HCT116 (cell line): Measurements from ENCODE around the gene A4GNT. TPM values are rescaled to one million over a fixed set of nuclear protein-coding genes. Genes with fewer than 3 reads are reported as not detected.

ENCODE experiments used
- ATAC-seq: fragments of 200-7000 bp; cut with Tn5 transposase; 2 replicates; pipeline ENCODE4 v1.9.1; 2020; ENCODE audit warnings: mild to moderate bottlenecking, moderate library complexity
- BruUV-seq: library from RNA; stranded (reverse); fragments of 400-500 nt; replicated peaks from 2 replicates; lab custom pipeline; 2021; lab: Mats Ljungman, UMichigan
- CTCF ChIA-PET: fragments of 300-600 bp; sonication (Branson Sonifier 250); formaldehyde crosslinking; loops from one replicate; lab custom pipeline; 2021; ENCODE audit warnings: antibody characterized with exemption; lab: Charles Lee
- POLR2A ChIA-PET: fragments of 300-600, 350-600 bp; sonication (Branson Sonifier 250); formaldehyde crosslinking; loops from one replicate; lab custom pipeline; 2021; ENCODE audit warnings: antibody characterized with exemption; lab: Charles Lee
- RAD21 ChIA-PET, 2 experiments: fragments of 300-600 bp; sonication (Branson Sonifier 250); formaldehyde crosslinking; loops; one replicate each; lab custom pipeline; 2023; ENCODE audit warnings: low total read pairs in 2 of 2; ENCODE audit not compliant: uncharacterized antibody in 2 of 2, unreplicated experiment in 2 of 2, low non-redundant PET in 1 of 2; lab: Charles Lee
- DNase-seq: peaks from one replicate; pipeline ENCODE4 v3.0.0-alpha.2; 2010; ENCODE audit warnings: low read depth, low spot score
- H2AFZ ChIP-seq: fragments of 200-600 bp; shearing (Covaris generic), sonication (generic); 2 replicates; pipeline ENCODE4 v1.6.1; 2017; ENCODE audit warnings: low read depth, mixed run types, mixed read lengths, antibody characterized with exemption, low read length; ENCODE audit not compliant: poor library complexity, severe bottlenecking
- H3K27ac ChIP-seq: 2 replicates; pipeline ENCODE4 v1.5.1; 2012; ENCODE audit warnings: low read depth, low read length
- H3K27me3 ChIP-seq: fragments of 200-600 bp; sonication (generic); 2 replicates; pipeline ENCODE4 v1.6.1; 2016; ENCODE audit warnings: mixed run types, low read length, mixed read lengths; ENCODE audit not compliant: insufficient read depth
- H3K36me3 ChIP-seq, 2 experiments: fragments of 200-500 bp in 1 of 2; fragments of 200-600 bp in 1 of 2; sonication (Bioruptor generic) in 1 of 2; sonication (generic) in 1 of 2; 2 replicates each; pipeline versions ENCODE4 v1.5.1 to v1.6.1; 2014 to 2016; ENCODE audit warnings: low read length in 2 of 2, inconsistent platforms in 1 of 2, mixed read lengths in 1 of 2, mixed run types in 1 of 2; ENCODE audit not compliant: insufficient read depth in 2 of 2, control insufficient read depth in 1 of 2
- H3K4me1 ChIP-seq, 2 experiments: fragments of 200-600 bp in 1 of 2; sonication (generic) in 1 of 2; 2 replicates each; pipeline versions ENCODE4 v1.5.1 to v1.6.1; 2012 to 2017; ENCODE audit warnings: low read length in 2 of 2, inconsistent platforms in 1 of 2, mild to moderate bottlenecking in 1 of 2, mixed read lengths in 1 of 2, mixed run types in 1 of 2, moderate library complexity in 1 of 2; ENCODE audit not compliant: insufficient read depth in 2 of 2, control insufficient read depth in 1 of 2
- H3K4me2 ChIP-seq: fragments of 200-600 bp; sonication (generic); 2 replicates; pipeline ENCODE4 v1.6.1; 2017; ENCODE audit warnings: mixed run types, low read length, mixed read lengths
- H3K4me3 ChIP-seq, 2 experiments: fragments of 200-600 bp in 1 of 2; sonication (generic) in 1 of 2; replicated peaks in 1 of 2; 2 replicates each; pipeline ENCODE4 v1.5.1; 2011 to 2016; ENCODE audit warnings: low read length in 2 of 2, control low read depth in 1 of 2, low read depth in 1 of 2, mild to moderate bottlenecking in 1 of 2, mixed read lengths in 1 of 2, mixed run types in 1 of 2
- H3K79me2 ChIP-seq: fragments of 200-600 bp; sonication (generic); 2 replicates; pipeline ENCODE4 v1.6.1; 2017; ENCODE audit warnings: mild to moderate bottlenecking, mixed run types, low read length, moderate library complexity, mixed read lengths; ENCODE audit not compliant: insufficient read depth
- H3K9ac ChIP-seq: fragments of 200-600 bp; sonication (generic); 2 replicates; pipeline ENCODE4 v1.6.1; 2016; ENCODE audit warnings: low read length, mixed read lengths
- H3K9me2 ChIP-seq: fragments of 200-600 bp; sonication (generic), shearing (Covaris generic); 2 replicates; pipeline ENCODE4 v1.6.1; 2017; ENCODE audit warnings: mixed run types, mild to moderate bottlenecking, moderate library complexity; ENCODE audit not compliant: insufficient read depth
- H3K9me3 ChIP-seq, 2 experiments: fragments of 200-500 bp in 1 of 2; fragments of 200-600 bp in 1 of 2; sonication (Bioruptor generic) in 1 of 2; sonication (generic) in 1 of 2; 2 replicates each; pipeline ENCODE4 v1.6.1; 2014 to 2017; ENCODE audit warnings: low read length in 2 of 2, mixed read lengths in 2 of 2, inconsistent platforms in 1 of 2, low read depth in 1 of 2, mild to moderate bottlenecking in 1 of 2, mixed run types in 1 of 2, moderate library complexity in 1 of 2; ENCODE audit not compliant: control insufficient read depth in 1 of 2, insufficient read depth in 1 of 2
- H4K20me1 ChIP-seq: fragments of 200-600 bp; sonication (generic), shearing (Covaris generic); 2 replicates; pipeline ENCODE4 v1.6.1; 2017; ENCODE audit warnings: mixed run types, mild to moderate bottlenecking, moderate library complexity; ENCODE audit not compliant: insufficient read depth
- CBX3 ChIP-seq: IDR thresholded peaks from 2 replicates; pipeline ENCODE4 v1.6.1; 2012; ENCODE audit warnings: low read depth
- CEBPB ChIP-seq: IDR thresholded peaks from 2 replicates; pipeline ENCODE4 v1.6.1; 2012; ENCODE audit warnings: low read depth
- EGR1 ChIP-seq: IDR thresholded peaks from 2 replicates; pipeline ENCODE4 v1.6.1; 2012; ENCODE audit warnings: low read depth
- ELF1 ChIP-seq: IDR thresholded peaks from 2 replicates; pipeline ENCODE4 v1.6.1; 2012; ENCODE audit warnings: low read depth, borderline replicate concordance
- EZH2 ChIP-seq: fragments of 200-600 bp; sonication (generic); IDR thresholded peaks from 2 replicates; pipeline ENCODE4 v1.6.1; 2017; ENCODE audit warnings: antibody characterized with exemption, mixed run types
- EZH2phosphoT487 ChIP-seq: fragments of 200-600 bp; IDR thresholded peaks from 2 replicates; pipeline ENCODE4 v1.6.1; 2018; ENCODE audit warnings: antibody characterized with exemption, borderline replicate concordance
- FOSL1 ChIP-seq: IDR thresholded peaks from 2 replicates; pipeline ENCODE4 v1.6.1; 2012; ENCODE audit warnings: low read depth
- JUND ChIP-seq: IDR thresholded peaks from 2 replicates; pipeline ENCODE4 v1.6.1; 2012
- MAX ChIP-seq: IDR thresholded peaks from 2 replicates; pipeline ENCODE4 v1.6.1; 2012
- POLR2A ChIP-seq: IDR thresholded peaks from 2 replicates; pipeline ENCODE4 v1.7.0; 2011; ENCODE audit warnings: borderline replicate concordance; ENCODE audit not compliant: insufficient read depth, insufficient read length; ENCODE audit errors: extremely low read depth
- POLR2AphosphoS5 ChIP-seq: IDR thresholded peaks from 2 replicates; pipeline ENCODE4 v1.6.1; 2011; ENCODE audit warnings: mild to moderate bottlenecking, low read depth, low read length, moderate library complexity
- RAD21 ChIP-seq: IDR thresholded peaks from 2 replicates; pipeline ENCODE4 v1.6.1; 2012; ENCODE audit warnings: low read depth, mild to moderate bottlenecking
- REST ChIP-seq: IDR thresholded peaks from 2 replicates; pipeline ENCODE4 v1.6.1; 2012; ENCODE audit warnings: low read depth
- SIN3A ChIP-seq: IDR thresholded peaks from 2 replicates; pipeline ENCODE4 v1.6.1; 2012; ENCODE audit warnings: low read depth
- SP1 ChIP-seq: IDR thresholded peaks from 2 replicates; pipeline ENCODE4 v1.6.1; 2012; ENCODE audit warnings: low read depth
- YY1 ChIP-seq: IDR thresholded peaks from 2 replicates; pipeline ENCODE4 v1.6.1; 2011; ENCODE audit warnings: low read length, low read depth, moderate library complexity, mild to moderate bottlenecking; ENCODE audit not compliant: insufficient replicate concordance; ENCODE audit errors: extremely low read depth
- ZFX ChIP-seq: fragments of 450-650 bp; IDR thresholded peaks from 2 replicates; pipeline ENCODE4 v1.6.1; 2017
- ZNF274 ChIP-seq: fragments of 200-500 bp; sonication (Bioruptor generic); IDR thresholded peaks from 2 replicates; pipeline ENCODE4 v1.6.1; 2014; ENCODE audit warnings: mild to moderate bottlenecking, low read depth, low read length, inconsistent platforms
- intact Hi-C: fragments of 100-400 bp; cut with micrococcal nuclease; formaldehyde crosslinking; loops from 2 replicates; pipeline ENCODE4 v1.10.0; 2022
- total RNA-seq: library from RNA; stranded (reverse); gene quantifications from one replicate; pipeline ENCODE4 v1.2.1, GENCODE V29; 2021; ENCODE audit not compliant: unreplicated experiment
- TF ChIP-seq, protein P1 (sequence below), 3 experiments: fragments of 200-600 bp in 1 of 3; sonication (generic) in 1 of 3; IDR thresholded peaks in 2 of 3; conservative IDR thresholded peaks in 1 of 3; 2 replicates each; pipeline ENCODE4 v1.5.1; 2012 to 2017; ENCODE audit warnings: low read depth in 2 of 3, low read length in 2 of 3, antibody characterized with exemption in 1 of 3, borderline replicate concordance in 1 of 3, control low read depth in 1 of 3, mild to moderate bottlenecking in 1 of 3, mixed read lengths in 1 of 3, mixed run types in 1 of 3, moderate library complexity in 1 of 3; ENCODE audit not compliant: insufficient read depth in 1 of 3
- TF ChIP-seq, protein P2 (sequence below): IDR thresholded peaks from 2 replicates; pipeline ENCODE4 v1.6.1; 2012

Gene A4GNT
- total RNA-seq, 1 experiment from 2014 or later = not detected

DNA sequence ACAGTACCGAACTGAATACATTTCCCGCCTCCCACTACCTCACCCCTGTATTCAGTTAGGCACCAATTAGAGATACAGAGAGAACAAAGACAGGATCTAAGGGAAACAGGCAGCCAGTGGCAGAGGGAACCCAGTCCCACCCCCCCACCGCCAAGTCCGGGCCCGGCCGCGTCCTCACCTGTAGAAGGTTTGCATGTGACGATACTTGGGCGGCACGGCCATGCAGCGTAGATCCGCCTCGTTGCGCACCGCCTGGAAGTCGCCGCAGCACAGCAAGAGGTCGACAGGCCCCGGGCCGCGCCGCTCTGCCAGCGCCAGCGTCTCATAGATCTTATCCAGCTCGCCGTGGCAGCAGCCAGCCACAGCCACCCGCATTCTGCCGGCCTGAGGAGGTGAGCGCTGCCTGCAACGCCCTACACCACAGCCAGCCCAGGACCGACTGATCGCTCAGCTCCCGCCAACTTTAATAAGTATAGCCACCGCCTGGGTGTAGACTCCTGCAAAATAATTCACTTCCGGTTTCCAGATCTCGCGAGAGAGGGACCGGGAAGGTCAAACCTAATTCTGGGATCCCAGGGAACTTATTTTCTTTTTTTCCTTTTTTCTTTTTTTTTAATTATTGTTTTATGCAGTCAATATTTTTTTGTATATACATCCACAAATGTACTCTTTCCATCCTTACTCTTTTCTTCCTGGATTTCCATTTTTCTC lies 42.4 kb upstream of the A4GNT start, which contains the start of gene DBR1:
Gene DBR1, minus strand, starts transcription at position 501 of the 711 bp plus-strand sequence. Its CDS starts 126 bp downstream, at position 375.
- peaks cover 10 to 13% of the 10 kb centered on the region in 2 experiments for H3K36me3 ChIP-seq
- BruUV-seq = no TSS peak
- H3K4me1 ChIP-seq = peaks cover 8 to 14% of the 10 kb centered on the region in 2 experiments; a peak in 3 of 4 replicates
- peak within 1 kb of the TSS; percentile 89 for H2AFZ ChIP-seq
- no peaks in the 10 kb centered on the region for H3K9me3 ChIP-seq
- ATAC-seq (peak; percentile 93), DNase-seq (peak; percentile 78)
- peak within 1 kb of the TSS; percentile 47 to 81 for H3K4me3 ChIP-seq
- intact Hi-C loops = loop anchor here (2.0 kb wide), 1 partner anchor 106 kb away; no protein-coding TSS in a partner anchor
- POLR2A ChIA-PET = interaction anchor here (0.8 to 1.8 kb wide), 6 partner anchors 11 to 59 kb away, joined by 3 to 17 read pairs (median 3); partner anchors contain the start of genes ARMC8 and DZIP1L
- no peaks in the 10 kb centered on the region for H3K27me3 ChIP-seq
- CTCF ChIA-PET = interaction anchor here (0.8 kb wide), 1 partner anchor 749 kb away, joined by 3 read pairs; no protein-coding TSS in a partner anchor
- H3K79me2 ChIP-seq = peaks cover 35% of the 10 kb centered on the region
- RAD21 ChIA-PET = no interaction called here
- peak within 1 kb of the TSS; percentile 93 for H3K4me2 ChIP-seq
- H4K20me1 ChIP-seq = no peaks in the 10 kb centered on the region
- peak within 1 kb of the TSS; percentile 79 for H3K27ac ChIP-seq
- peak within 1 kb of the TSS; percentile 85 for H3K9ac ChIP-seq
- H3K9me2 ChIP-seq = no peaks in the 10 kb centered on the region
- TF ChIP-seq ELF1 (peak; percentile 86), REST (no peak), EZH2phosphoT487 (no peak), RAD21 (no peak), POLR2A (peak; percentile 95), CBX3 (peak; percentile 64; the same call in 1 of the 2 replicates), YY1 (peak; percentile 32), SIN3A (peak; percentile 86), EGR1 (0 out of 2 replicates have a peak, but pooled peaks have one; percentile 30), JUND (no peak), EZH2 (no peak), SP1 (no peak), POLR2AphosphoS5 (peak; percentile 94), MAX (peak; percentile 69), ZFX (peak; percentile 80), ZNF274 (no peak), CEBPB (no peak), FOSL1 (no peak)
- TF ChIP-seq, protein P1, sequence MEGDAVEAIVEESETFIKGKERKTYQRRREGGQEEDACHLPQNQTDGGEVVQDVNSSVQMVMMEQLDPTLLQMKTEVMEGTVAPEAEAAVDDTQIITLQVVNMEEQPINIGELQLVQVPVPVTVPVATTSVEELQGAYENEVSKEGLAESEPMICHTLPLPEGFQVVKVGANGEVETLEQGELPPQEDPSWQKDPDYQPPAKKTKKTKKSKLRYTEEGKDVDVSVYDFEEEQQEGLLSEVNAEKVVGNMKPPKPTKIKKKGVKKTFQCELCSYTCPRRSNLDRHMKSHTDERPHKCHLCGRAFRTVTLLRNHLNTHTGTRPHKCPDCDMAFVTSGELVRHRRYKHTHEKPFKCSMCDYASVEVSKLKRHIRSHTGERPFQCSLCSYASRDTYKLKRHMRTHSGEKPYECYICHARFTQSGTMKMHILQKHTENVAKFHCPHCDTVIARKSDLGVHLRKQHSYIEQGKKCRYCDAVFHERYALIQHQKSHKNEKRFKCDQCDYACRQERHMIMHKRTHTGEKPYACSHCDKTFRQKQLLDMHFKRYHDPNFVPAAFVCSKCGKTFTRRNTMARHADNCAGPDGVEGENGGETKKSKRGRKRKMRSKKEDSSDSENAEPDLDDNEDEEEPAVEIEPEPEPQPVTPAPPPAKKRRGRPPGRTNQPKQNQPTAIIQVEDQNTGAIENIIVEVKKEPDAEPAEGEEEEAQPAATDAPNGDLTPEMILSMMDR (IDR thresholded peaks at IDR 0.05 in 2 of 3, conservative IDR thresholded peaks at IDR 0.05 in 1 of 3; ENCODE audit: borderline replicate concordance in 1 of 3, insufficient read depth in 1 of 3, low read depth in 2 of 3, low read length in 2 of 3) = no peak
- TF ChIP-seq, protein P2, sequence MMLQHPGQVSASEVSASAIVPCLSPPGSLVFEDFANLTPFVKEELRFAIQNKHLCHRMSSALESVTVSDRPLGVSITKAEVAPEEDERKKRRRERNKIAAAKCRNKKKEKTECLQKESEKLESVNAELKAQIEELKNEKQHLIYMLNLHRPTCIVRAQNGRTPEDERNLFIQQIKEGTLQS = no peak
